AG08395 (cell line): ENCODE results near the gene SLC35C1.

ENCODE experiments used
- DNase-seq: peaks from one replicate; pipeline ENCODE4 v3.0.0; 2012; ENCODE audit warnings: mixed read lengths, low spot score

Gene SLC35C1

GRCh38 chr11:45846974-45847910 lies 42.3 kb downstream of the SLC35C1 start, which contains the start of gene CRY2:
TSS of gene CRY2 (plus strand) at chr11:45847475. CDS start at chr11:45847491, 16 bp downstream.
- DNase-seq, result peak; percentile 98

- peak; percentile 54 for DNase-seq
Observed at GRCh38 chr11:45847911-45848316, 43.0 kb downstream of the SLC35C1 start.

- no peak for DNase-seq
Observed at GRCh38 chr11:45848654-45849081, 43.7 kb downstream of the SLC35C1 start.

- peak; percentile 29 for DNase-seq
Observed at GRCh38 chr11:45850446-45850845, 45.5 kb downstream of the SLC35C1 start.

- DNase-seq, result no peak
Observed at GRCh38 chr11:45851228-45851627, 46.3 kb downstream of the SLC35C1 start.

GRCh38 chr11:45852018-45852711 lies 47.2 kb downstream of the SLC35C1 start:
- no peak for DNase-seq

GRCh38 chr11:45852712-45853101 lies 47.8 kb downstream of the SLC35C1 start:
- DNase-seq, result no peak

GRCh38 chr11:45853332-45854219 lies 48.6 kb downstream of the SLC35C1 start:
- no peak for DNase-seq

GRCh38 chr11:45855308-45855707 lies 50.4 kb downstream of the SLC35C1 start:
- DNase-seq, result no peak

- DNase-seq, result peak; percentile 54
Observed at GRCh38 chr11:45856044-45856468, 51.1 kb downstream of the SLC35C1 start.

GRCh38 chr11:45857961-45858474 lies 53.1 kb downstream of the SLC35C1 start:
- peak; percentile 87 for DNase-seq

GRCh38 chr11:45858751-45859398 lies 53.9 kb downstream of the SLC35C1 start:
- DNase-seq, result no peak

- DNase-seq, result peak; percentile 98
Observed at GRCh38 chr11:45859661-45860140, 54.8 kb downstream of the SLC35C1 start.

- DNase-seq, result no peak
Observed at GRCh38 chr11:45860348-45860747, 55.4 kb downstream of the SLC35C1 start.

- DNase-seq, result no peak
Observed at GRCh38 chr11:45860764-45861510, 56.0 kb downstream of the SLC35C1 start.
